Skeletal muscle satellite cell (primary cell): ENCODE measurements around the gene WNT1.

ENCODE experiments used
- H3K27me3 ChIP-seq: 2 replicates; pipeline ENCODE4 v1.7.0; 2013; ENCODE audit warnings: low read length; ENCODE audit not compliant: control insufficient read depth, insufficient read depth
- H3K36me3 ChIP-seq: 2 replicates; pipeline ENCODE4 v1.7.0; 2013; ENCODE audit warnings: mild to moderate bottlenecking, control low read depth, low read length; ENCODE audit not compliant: insufficient read depth
- H3K4me1 ChIP-seq: 2 replicates; pipeline ENCODE4 v1.7.0; 2013; ENCODE audit warnings: low read length; ENCODE audit not compliant: control insufficient read depth, insufficient read depth
- H3K4me2 ChIP-seq: 2 replicates; pipeline ENCODE4 v1.7.0; 2013; ENCODE audit warnings: mild to moderate bottlenecking, low read length
- H3K4me3 ChIP-seq: 2 replicates; pipeline ENCODE4 v1.7.0; 2013; ENCODE audit warnings: low read length
- H3K9ac ChIP-seq: 2 replicates; pipeline ENCODE4 v1.7.0; 2013; ENCODE audit warnings: mild to moderate bottlenecking, low read depth, low read length, moderate library complexity
- H3K9me3 ChIP-seq: replicated peaks from 2 replicates; pipeline ENCODE4 v1.7.0; 2013; ENCODE audit warnings: mild to moderate bottlenecking, control low read depth, low read length

Gene WNT1

GRCh38 chr12:48973941-48974673 is 4.0 kb upstream of the WNT1 start:
- Histone ChIP-seq H3K4me3 (no peak overlapping the region), H3K4me1 (peaks cover 26% of the 10 kb centered on the region), H3K27me3 (peaks cover 91% of the 10 kb centered on the region), H3K36me3 (no peaks in the 10 kb centered on the region), H3K9ac (no peak overlapping the region), H3K4me2 (no peak overlapping the region), H3K9me3 (no peaks in the 10 kb centered on the region)

GRCh38 chr12:48977290-48978281 is 536 bp upstream of the WNT1 start:
- no peak overlapping the region for H3K9ac ChIP-seq
- H3K4me1 ChIP-seq, result peaks cover 37% of the 10 kb centered on the region
- no peak overlapping the region for H3K4me3 ChIP-seq
- H3K36me3 ChIP-seq, result no peaks in the 10 kb centered on the region
- H3K4me2 ChIP-seq, result peak overlapping the region; percentile 70
- peaks cover 93% of the 10 kb centered on the region for H3K27me3 ChIP-seq
- H3K9me3 ChIP-seq, result no peaks in the 10 kb centered on the region

- H3K27me3 ChIP-seq, result peaks cover 91% of the 10 kb centered on the region
- H3K4me1 ChIP-seq, result peaks cover 37% of the 10 kb centered on the region
- peak overlapping the region; percentile 28 for H3K4me3 ChIP-seq
- no peak overlapping the region for H3K9ac ChIP-seq
- no peaks in the 10 kb centered on the region for H3K9me3 ChIP-seq
- peak overlapping the region; percentile 70 for H3K4me2 ChIP-seq
- no peaks in the 10 kb centered on the region for H3K36me3 ChIP-seq
Measured at GRCh38 chr12:48978741-48979601, 849 bp downstream of the WNT1 start.

DNA sequence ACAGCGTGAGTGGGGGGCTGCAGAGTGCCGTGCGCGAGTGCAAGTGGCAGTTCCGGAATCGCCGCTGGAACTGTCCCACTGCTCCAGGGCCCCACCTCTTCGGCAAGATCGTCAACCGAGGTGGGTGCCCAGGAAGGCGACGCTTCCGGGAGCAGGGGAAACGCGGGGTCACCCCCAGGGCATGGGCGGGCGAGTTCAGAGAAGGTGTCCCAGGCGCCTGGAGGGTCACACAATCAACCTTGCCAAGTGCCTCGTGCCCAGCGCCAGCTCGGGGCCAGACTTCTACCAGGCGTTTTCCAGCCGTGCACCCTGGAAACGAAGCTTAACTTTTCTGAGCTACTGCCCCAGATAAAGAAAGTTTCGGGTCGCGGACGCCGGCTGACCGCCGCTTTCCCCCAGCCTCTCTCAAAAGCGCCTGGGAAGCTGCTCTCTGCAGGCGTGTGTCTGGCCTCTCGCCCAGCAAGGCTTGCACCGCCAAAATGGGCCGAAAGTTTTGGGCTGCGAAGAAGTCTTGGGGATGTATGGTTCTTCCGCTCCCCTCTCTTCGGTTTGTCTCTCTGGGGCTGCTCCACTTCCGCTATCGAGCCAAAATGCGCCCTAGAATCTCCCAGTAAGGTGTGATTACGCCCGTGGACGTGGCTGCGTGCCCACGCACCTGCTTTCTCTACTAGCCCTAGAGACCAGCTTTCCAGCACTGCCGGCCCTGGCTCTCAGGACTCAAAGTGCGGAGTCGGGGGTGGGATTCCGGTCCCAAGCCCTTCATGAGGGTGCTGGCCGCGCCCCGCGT is 1.7 kb downstream of the WNT1 start:
- H3K27me3 ChIP-seq, result peaks cover 92% of the 10 kb centered on the region
- no peak overlapping the region for H3K4me3 ChIP-seq

DNA sequence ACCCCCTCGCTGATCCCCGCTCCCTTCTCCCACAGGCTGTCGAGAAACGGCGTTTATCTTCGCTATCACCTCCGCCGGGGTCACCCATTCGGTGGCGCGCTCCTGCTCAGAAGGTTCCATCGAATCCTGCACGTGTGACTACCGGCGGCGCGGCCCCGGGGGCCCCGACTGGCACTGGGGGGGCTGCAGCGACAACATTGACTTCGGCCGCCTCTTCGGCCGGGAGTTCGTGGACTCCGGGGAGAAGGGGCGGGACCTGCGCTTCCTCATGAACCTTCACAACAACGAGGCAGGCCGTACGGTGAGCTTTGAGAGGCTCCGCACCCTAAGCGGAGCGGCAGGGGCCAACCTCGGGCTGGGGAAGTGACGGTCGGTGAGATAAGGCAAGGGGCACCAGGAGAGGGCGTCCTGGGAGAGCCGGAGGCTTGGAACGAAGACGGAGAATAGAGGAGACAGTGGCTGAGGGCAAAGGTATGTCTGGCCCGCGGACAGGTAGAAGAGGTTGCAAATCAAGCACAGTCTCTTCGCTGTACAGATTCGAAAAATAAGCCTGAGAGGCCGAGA is 2.3 kb downstream of the WNT1 start:
- Histone ChIP-seq H3K36me3 (no peaks in the 10 kb centered on the region), H3K9me3 (no peaks in the 10 kb centered on the region), H3K27me3 (peaks cover 94% of the 10 kb centered on the region), H3K4me3 (no peak overlapping the region), H3K4me2 (peak overlapping the region; percentile 70), H3K9ac (no peak overlapping the region), H3K4me1 (peaks cover 37% of the 10 kb centered on the region)

More for the DNA sequence above, 1.7 kb downstream of the WNT1 start:
- Histone ChIP-seq H3K9me3 (no peaks in the 10 kb centered on the region), H3K4me1 (peaks cover 37% of the 10 kb centered on the region), H3K36me3 (no peaks in the 10 kb centered on the region), H3K9ac (no peak overlapping the region), H3K4me2 (peak overlapping the region; percentile 70)

GRCh38 chr12:48980953-48981756 is 3.0 kb downstream of the WNT1 start:
- Histone ChIP-seq H3K4me1 (peaks cover 37% of the 10 kb centered on the region), H3K27me3 (peaks cover 94% of the 10 kb centered on the region), H3K4me2 (peak overlapping the region; percentile 70), H3K9me3 (no peaks in the 10 kb centered on the region), H3K4me3 (peak overlapping the region; percentile 47), H3K36me3 (no peaks in the 10 kb centered on the region), H3K9ac (no peak overlapping the region)

DNA sequence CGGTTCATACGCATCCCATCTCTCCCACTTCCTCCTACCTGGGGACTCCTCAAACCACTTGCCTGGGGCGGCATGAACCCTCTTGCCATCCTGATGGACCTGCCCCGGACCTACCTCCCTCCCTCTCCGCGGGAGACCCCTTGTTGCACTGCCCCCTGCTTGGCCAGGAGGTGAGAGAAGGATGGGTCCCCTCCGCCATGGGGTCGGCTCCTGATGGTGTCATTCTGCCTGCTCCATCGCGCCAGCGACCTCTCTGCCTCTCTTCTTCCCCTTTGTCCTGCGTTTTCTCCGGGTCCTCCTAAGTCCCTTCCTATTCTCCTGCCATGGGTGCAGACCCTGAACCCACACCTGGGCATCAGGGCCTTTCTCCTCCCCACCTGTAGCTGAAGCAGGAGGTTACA is 3.6 kb downstream of the WNT1 start:
- H3K4me2 ChIP-seq, result peak overlapping the region; percentile 70
- H3K4me3 ChIP-seq, result no peak overlapping the region
- H3K9ac ChIP-seq, result no peak overlapping the region
- peaks cover 37% of the 10 kb centered on the region for H3K4me1 ChIP-seq
- peaks cover 96% of the 10 kb centered on the region for H3K27me3 ChIP-seq
- H3K9me3 ChIP-seq, result no peaks in the 10 kb centered on the region
- H3K36me3 ChIP-seq, result no peaks in the 10 kb centered on the region

- H3K9ac ChIP-seq, result no peak overlapping the region
- no peak overlapping the region for H3K4me3 ChIP-seq
- H3K27me3 ChIP-seq, result peaks cover 96% of the 10 kb centered on the region
- H3K9me3 ChIP-seq, result no peaks in the 10 kb centered on the region
- no peaks in the 10 kb centered on the region for H3K36me3 ChIP-seq
- H3K4me1 ChIP-seq, result peaks cover 34% of the 10 kb centered on the region
- H3K4me2 ChIP-seq, result no peak overlapping the region
Measured at GRCh38 chr12:48982397-48983080, 4.4 kb downstream of the WNT1 start.

DNA sequence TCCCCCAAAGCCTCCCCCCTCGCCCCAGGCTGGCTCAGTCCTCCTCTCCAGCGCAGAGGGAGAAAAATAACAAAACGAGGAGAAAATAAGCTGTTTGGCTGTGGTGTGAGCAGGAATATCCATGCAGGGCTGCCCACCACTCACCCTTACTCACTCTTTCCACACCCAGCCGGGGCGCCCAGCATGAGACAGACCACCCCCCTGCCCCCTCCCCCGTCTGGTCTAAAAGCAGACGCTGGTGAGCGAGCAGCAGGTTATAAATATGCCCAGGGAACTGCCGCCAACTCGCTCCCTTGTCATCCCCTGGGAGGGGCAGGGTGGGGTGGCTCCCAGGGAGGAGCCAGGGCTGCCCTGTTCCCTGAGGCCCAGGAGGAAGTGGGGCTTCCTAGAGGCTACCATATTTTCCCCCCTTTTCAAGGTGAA is 7.4 kb downstream of the WNT1 start:
- Histone ChIP-seq H3K4me3 (no peak overlapping the region), H3K4me2 (no peak overlapping the region), H3K9ac (no peak overlapping the region), H3K36me3 (no peaks in the 10 kb centered on the region), H3K27me3 (peaks cover 93% of the 10 kb centered on the region), H3K4me1 (peaks cover 11% of the 10 kb centered on the region), H3K9me3 (no peaks in the 10 kb centered on the region)
